OCI-LY3 (cell line): ENCODE measurements around the gene DTX3L.
A peak's percentile ranks its signal among the peaks of the same experiment; 100 is the strongest.

Source experiments
- H2AFZ ChIP-seq: fragments of 200-600, 300-600 bp; shearing (Covaris generic); 2 replicates; pipeline ENCODE4 v1.6.0; 2014; ENCODE audit warnings: antibody characterized with exemption, low read depth, low read length
- H3K27ac ChIP-seq: fragments of 200-600, 300-600 bp; sonication (generic); 2 replicates; pipeline ENCODE4 v1.5.1; 2014; ENCODE audit warnings: mild to moderate bottlenecking, low read length, moderate library complexity, mixed read lengths
- H3K27me3 ChIP-seq: fragments of 200-600, 300-600 bp; sonication (generic); 2 replicates; pipeline ENCODE4 v1.6.1; 2014; ENCODE audit warnings: low read depth, low read length, mixed read lengths
- H3K36me3 ChIP-seq: fragments of 200-600, 300-600 bp; sonication (generic); replicated peaks from 2 replicates; pipeline ENCODE3; 2014; ENCODE audit warnings: low read depth, low read length, mixed read lengths
- H3K4me1 ChIP-seq: fragments of 300-600, 200-600 bp; sonication (generic); 2 replicates; pipeline ENCODE4 v1.6.1; 2014; ENCODE audit warnings: low read length, mixed read lengths
- H3K4me2 ChIP-seq: fragments of 200-600, 300-600 bp; sonication (generic); 2 replicates; pipeline ENCODE4 v1.6.1; 2014; ENCODE audit warnings: low read length, mixed read lengths
- H3K4me3 ChIP-seq: fragments of 300-600, 200-600 bp; sonication (generic); 2 replicates; pipeline ENCODE4 v1.5.1; 2014; ENCODE audit warnings: antibody characterized with exemption, mild to moderate bottlenecking, low read length, moderate library complexity
- H3K79me2 ChIP-seq: fragments of 300-600, 200-600 bp; shearing (Covaris generic); 2 replicates; pipeline ENCODE4 v1.6.1; 2014; ENCODE audit warnings: mild to moderate bottlenecking, low read length, mixed read lengths
- H3K9ac ChIP-seq: fragments of 300-600, 200-600 bp; shearing (Covaris generic); 2 replicates; pipeline ENCODE4 v1.6.0; 2014; ENCODE audit warnings: mild to moderate bottlenecking, low read length, moderate library complexity
- H3K9me3 ChIP-seq: fragments of 200-600, 300-600 bp; shearing (Covaris generic); 2 replicates; pipeline ENCODE4 v1.6.1; 2014; ENCODE audit warnings: low read length, mixed read lengths; ENCODE audit not compliant: insufficient read depth
- H4K20me1 ChIP-seq: fragments of 200-600, 300-600 bp; sonication (generic); 2 replicates; pipeline ENCODE4 v1.6.1; 2016; ENCODE audit warnings: low read length, mixed read lengths; ENCODE audit not compliant: insufficient read depth
- CTCF ChIP-seq: fragments of 200-600, 300-600 bp; sonication (generic); IDR thresholded peaks from 2 replicates; pipeline ENCODE4 v1.5.1; 2014; ENCODE audit warnings: antibody characterized with exemption, low read length, low read depth
- EZH2phosphoT487 ChIP-seq: fragments of 200-600 bp; shearing (Covaris generic); IDR thresholded peaks from 2 replicates; pipeline ENCODE4 v1.6.1; 2018; ENCODE audit warnings: antibody characterized with exemption, mixed run types, low read depth

DTX3L gene

GRCh38 chr3:122590610-122591009, 26.5 kb downstream of the DTX3L start:
- Histone ChIP-seq H3K4me2 (no peak overlapping the region; the same call in 1 of the 2 replicates), H3K9me3 (no peaks in the 10 kb centered on the region), H3K36me3 (peaks cover 58% of the 10 kb centered on the region), H3K27me3 (no peaks in the 10 kb centered on the region), H4K20me1 (no peaks in the 10 kb centered on the region), H3K4me1 (peaks cover 75% of the 10 kb centered on the region), H3K4me3 (no peak overlapping the region), H3K27ac (peak overlapping the region; percentile 98), H3K79me2 (peaks cover 88% of the 10 kb centered on the region), H2AFZ (no peak overlapping the region), H3K9ac (peak overlapping the region; percentile 6; the same call in 1 of the 2 replicates)
- TF ChIP-seq CTCF (no peak), EZH2phosphoT487 (no peak)

GRCh38 chr3:122594025-122594424, 29.9 kb downstream of the DTX3L start:
- TF ChIP-seq EZH2phosphoT487 (no peak), CTCF (no peak)
- Histone ChIP-seq H3K4me1 (peaks cover 51% of the 10 kb centered on the region), H3K4me3 (no peak overlapping the region), H3K36me3 (peaks cover 52% of the 10 kb centered on the region), H3K4me2 (no peak overlapping the region), H3K9ac (no peak overlapping the region), H3K9me3 (no peaks in the 10 kb centered on the region), H3K27me3 (no peaks in the 10 kb centered on the region), H3K27ac (no peak overlapping the region), H4K20me1 (no peaks in the 10 kb centered on the region), H3K79me2 (peaks cover 76% of the 10 kb centered on the region), H2AFZ (no peak overlapping the region)

- H2AFZ ChIP-seq: no peak overlapping the region
- no peak for TF ChIP-seq EZH2phosphoT487
- no peak for TF ChIP-seq CTCF
- H3K4me1 ChIP-seq: peaks cover 50% of the 10 kb centered on the region
- no peak overlapping the region for H3K4me3 ChIP-seq
- H3K9me3 ChIP-seq: no peaks in the 10 kb centered on the region
- H3K36me3 ChIP-seq: peaks cover 63% of the 10 kb centered on the region
- H3K4me2 ChIP-seq: peak overlapping the region; percentile 31
- H3K9ac ChIP-seq: no peak overlapping the region
- H3K27ac ChIP-seq: peak overlapping the region; percentile 49
- H3K79me2 ChIP-seq: peaks cover 85% of the 10 kb centered on the region
- no peaks in the 10 kb centered on the region for H3K27me3 ChIP-seq
- no peaks in the 10 kb centered on the region for H4K20me1 ChIP-seq
Measured at GRCh38 chr3:122598151-122598550, 34.0 kb downstream of the DTX3L start.

GRCh38 chr3:122598556-122598955, 34.4 kb downstream of the DTX3L start:
- Histone ChIP-seq H3K27ac (peak overlapping the region; percentile 49), H3K4me2 (peak overlapping the region; percentile 31), H3K9ac (no peak overlapping the region)

More at GRCh38 chr3:122598556-122598955, 34.4 kb downstream of the DTX3L start:
- Histone ChIP-seq H3K27me3 (no peaks in the 10 kb centered on the region), H3K79me2 (peaks cover 87% of the 10 kb centered on the region), H3K36me3 (peaks cover 67% of the 10 kb centered on the region), H2AFZ (no peak overlapping the region), H3K4me1 (peaks cover 48% of the 10 kb centered on the region), H3K4me3 (no peak overlapping the region), H3K9me3 (no peaks in the 10 kb centered on the region), H4K20me1 (no peaks in the 10 kb centered on the region)
- no peak for TF ChIP-seq CTCF
- TF ChIP-seq EZH2phosphoT487: no peak
